SU-DHL-6 (cell line): ENCODE data around the gene COBL.

Experiments used
- CTCF ChIP-seq: fragments of 200-600 bp; sonication (generic); IDR thresholded peaks from one replicate; pipeline ENCODE4 v1.5.1; 2017; ENCODE audit warnings: antibody characterized with exemption, mild to moderate bottlenecking, low read length, moderate library complexity; ENCODE audit not compliant: insufficient read depth, poor library complexity, severe bottlenecking
- EZH2phosphoT487 ChIP-seq: fragments of 200-600 bp; sonication (generic), shearing (Covaris generic); conservative IDR thresholded peaks from 2 replicates; pipeline ENCODE4 v1.6.1; 2018; ENCODE audit warnings: mild to moderate bottlenecking, antibody characterized with exemption, low read length, moderate library complexity, mixed read lengths

DNA sequence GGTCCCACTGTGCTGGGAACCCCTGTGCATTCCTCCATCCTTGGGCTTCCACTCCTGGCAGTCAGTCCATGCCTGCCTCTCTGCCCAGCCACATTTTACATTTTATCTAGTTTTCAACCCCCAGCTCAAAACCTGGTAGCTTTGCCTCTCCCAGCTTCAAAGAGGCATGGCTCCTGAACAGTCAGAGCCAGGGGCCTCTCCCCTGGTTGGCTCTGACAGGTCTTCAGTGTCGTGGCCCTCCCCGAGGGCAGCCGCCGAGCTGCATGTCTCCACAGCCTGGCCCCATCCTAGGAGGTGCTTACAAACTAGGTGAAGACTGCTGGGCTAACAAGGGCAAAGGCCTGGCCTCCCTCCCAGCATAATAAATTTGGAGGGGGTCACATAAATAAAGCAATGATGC is 14.8 kb downstream of the COBL start:
- TF ChIP-seq CTCF: no peak
- no peak for TF ChIP-seq EZH2phosphoT487
